Thymus (tissue), 11 donors: Measurements from ENCODE around the gene CACNA1F. TPM values are rescaled to one million over a fixed set of nuclear protein-coding genes. Genes with fewer than 3 reads are reported as not detected.

Experiments
- DNase-seq, 9 donors: peaks; one replicate each; pipeline ENCODE4 v3.0.0-alpha.2; 2013; ENCODE audit warnings: low spot score in 9 of 9, low read depth in 6 of 9, missing footprints in 1 of 9
- H3K27ac ChIP-seq, 2 donors: one replicate each; pipeline ENCODE4 v1.5.1; 2013; ENCODE audit warnings: control low read depth in 1 of 2, low read depth in 1 of 2, low read length in 1 of 2, mild to moderate bottlenecking in 1 of 2, moderate library complexity in 1 of 2
- H3K27me3 ChIP-seq, 2 donors: one replicate each; pipeline ENCODE4 v1.5.1; 2013; ENCODE audit warnings: low read length in 1 of 2; ENCODE audit not compliant: control insufficient read depth in 2 of 2, insufficient read depth in 1 of 2
- H3K36me3 ChIP-seq, 2 donors: one replicate each; pipeline ENCODE4 v1.5.1; 2013; ENCODE audit warnings: low read length in 1 of 2, mild to moderate bottlenecking in 1 of 2, moderate library complexity in 1 of 2; ENCODE audit not compliant: control insufficient read depth in 2 of 2, insufficient read depth in 2 of 2
- H3K4me1 ChIP-seq, 2 donors: one replicate each; pipeline ENCODE4 v1.5.1; 2013; ENCODE audit warnings: low read length in 2 of 2; ENCODE audit not compliant: control insufficient read depth in 2 of 2, insufficient read depth in 2 of 2
- H3K4me3 ChIP-seq, 2 donors: one replicate each; pipeline ENCODE4 v1.5.1; 2013; ENCODE audit warnings: low read length in 2 of 2, control low read depth in 1 of 2, mild to moderate bottlenecking in 1 of 2
- H3K9me3 ChIP-seq, 2 donors: one replicate each; pipeline ENCODE4 v1.5.1; 2013; ENCODE audit warnings: low read length in 1 of 2, mild to moderate bottlenecking in 1 of 2; ENCODE audit not compliant: control insufficient read depth in 2 of 2, insufficient read depth in 1 of 2
- WGBS: extraction: QIAGEN DNeasy Blood & Tissue Kit; methylation state at CpG from one replicate; pipeline ENCODE4 v1.1.7; 2013; 5-methylcytosine and 5-hydroxymethylcytosine counted together
- polyA plus RNA-seq: library from polyadenylated mRNA; stranded (reverse); fragments of 200-250 nt; gene quantifications from one replicate; pipeline ENCODE4 v1.2.3, GENCODE V29; 2013
- total RNA-seq: library from RNA; stranded (reverse); fragments of 120-200 nt; gene quantifications from one replicate; pipeline ENCODE4 v1.2.4, GENCODE V29; 2013
- donor health status: healthy.

Gene CACNA1F
- total and polyA plus RNA-seq, 2 donors: 0.61 to 1.8 TPM

DNA sequence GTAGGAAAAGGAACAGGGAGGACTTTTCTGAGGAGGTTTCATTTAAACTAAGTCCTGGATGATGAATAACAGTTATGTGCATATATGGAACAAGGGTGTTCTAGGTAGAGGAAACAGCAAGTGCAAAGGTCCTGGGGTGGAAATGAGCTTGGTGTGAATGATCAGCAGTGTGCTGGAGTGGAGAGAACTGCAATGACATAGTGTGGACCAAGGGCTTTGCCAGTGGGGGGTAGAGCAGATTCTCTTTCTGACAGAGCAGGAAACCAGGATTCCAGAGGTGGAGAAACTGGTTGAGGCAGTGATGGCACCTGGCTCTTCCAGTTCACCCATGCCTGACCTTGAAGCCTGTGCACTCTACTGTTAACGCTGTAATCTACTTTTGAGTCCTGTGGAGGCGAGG lies 38.2 kb upstream of the CACNA1F start:
- no peak overlapping the region for H3K27ac ChIP-seq
- H3K27me3 ChIP-seq: no peaks in the 10 kb centered on the region

DNA sequence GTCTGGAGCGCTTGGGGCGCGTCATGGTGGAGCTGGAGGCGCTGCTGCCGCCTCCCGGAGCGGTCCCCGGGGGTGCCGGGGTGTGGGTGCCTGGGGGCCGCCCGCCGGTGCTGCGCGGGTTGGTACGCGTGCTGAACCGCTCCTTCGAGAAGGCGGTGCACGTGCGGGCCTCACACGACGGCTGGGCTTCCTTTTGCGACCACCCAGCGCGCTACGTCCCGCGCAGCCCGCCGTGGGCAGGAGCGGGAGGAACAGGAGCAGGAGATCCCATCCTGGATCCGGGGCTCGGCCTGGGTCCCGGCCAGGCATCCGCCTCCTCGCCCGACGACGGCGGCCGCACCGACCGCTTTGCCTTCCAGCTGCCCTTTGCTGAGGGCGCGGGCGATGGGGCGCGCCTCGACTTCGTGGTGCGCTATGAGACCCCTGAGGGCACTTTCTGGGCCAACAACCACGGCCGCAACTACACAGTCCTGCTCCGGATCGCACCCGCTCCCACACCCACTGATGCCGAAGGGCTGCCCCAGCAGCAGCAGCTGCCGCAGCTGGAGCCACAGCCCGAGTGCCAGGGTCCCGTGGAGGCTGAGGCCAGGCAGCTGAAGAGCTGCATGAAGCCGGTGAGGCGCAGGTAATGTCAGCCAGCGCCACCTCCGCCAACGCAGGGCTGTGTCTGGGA lies 37.2 kb upstream of the CACNA1F start:
- no peak for DNase-seq
- Histone ChIP-seq H3K4me3 (peak overlapping the region; percentile 51 to 78), H3K9me3 (peaks cover 0 to 6% of the 10 kb centered on the region in 2 donors), H3K27me3 (no peaks in the 10 kb centered on the region), H3K4me1 (peaks cover 39 to 85% of the 10 kb centered on the region in 2 donors), H3K36me3 (peaks cover 0 to 5% of the 10 kb centered on the region in 2 donors), H3K27ac (peak overlapping the region; percentile 75 to 97)
- WGBS: 56% methylated on average over 66 of the region's 66 CpGs

More for the DNA sequence above, 38.2 kb upstream of the CACNA1F start:
- WGBS: 98% methylated on average over 2 of the region's 2 CpGs
- Histone ChIP-seq H3K4me1 (peaks cover 40 to 85% of the 10 kb centered on the region in 2 donors), H3K9me3 (peaks cover 0 to 6% of the 10 kb centered on the region in 2 donors), H3K4me3 (no peak overlapping the region), H3K36me3 (peaks cover 0 to 5% of the 10 kb centered on the region in 2 donors)
- DNase-seq: no peak

DNA sequence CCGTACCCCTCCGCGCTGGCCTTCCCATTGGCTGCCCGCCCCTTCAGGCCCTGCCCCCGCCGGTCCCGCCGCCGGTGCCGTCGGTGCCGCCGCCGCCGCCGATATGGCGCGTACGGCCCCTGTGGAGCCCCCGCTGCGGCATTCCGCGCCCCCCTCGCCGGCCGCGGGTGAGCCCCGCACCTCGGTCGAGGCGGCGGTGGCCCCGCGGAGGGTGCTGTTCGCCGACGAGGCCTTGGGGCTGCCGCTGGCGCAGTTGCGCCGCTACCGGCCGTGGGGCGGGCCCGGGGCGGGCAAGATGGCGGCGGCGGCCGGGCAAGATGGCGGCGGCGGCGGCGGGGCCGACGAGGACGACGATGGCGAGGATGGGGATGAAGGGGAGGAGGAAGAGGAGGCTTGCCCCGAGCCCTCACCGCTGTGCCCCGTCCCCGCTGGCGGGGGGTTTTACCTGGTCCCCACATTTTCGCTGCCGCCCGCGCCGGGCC lies 36.7 kb upstream of the CACNA1F start, which contains the start of gene PPP1R3F:
TSS of gene PPP1R3F (plus strand) at position 27 of the 482 bp plus-strand sequence. CDS start at position 104, 77 bp downstream.
- DNase-seq: no peak
- peaks cover 34 to 85% of the 10 kb centered on the region in 2 donors for H3K4me1 ChIP-seq
- peak within 1 kb of the TSS; percentile 63 to 78 for H3K4me3 ChIP-seq
- WGBS: under 1% methylated on average over 68 of the region's 70 CpGs
- peak within 1 kb of the TSS; percentile 96 to 97 for H3K27ac ChIP-seq
- peaks cover 0 to 5% of the 10 kb centered on the region in 2 donors for H3K36me3 ChIP-seq
- H3K27me3 ChIP-seq: no peaks in the 10 kb centered on the region
- H3K9me3 ChIP-seq: peaks cover 0 to 6% of the 10 kb centered on the region in 2 donors

DNA sequence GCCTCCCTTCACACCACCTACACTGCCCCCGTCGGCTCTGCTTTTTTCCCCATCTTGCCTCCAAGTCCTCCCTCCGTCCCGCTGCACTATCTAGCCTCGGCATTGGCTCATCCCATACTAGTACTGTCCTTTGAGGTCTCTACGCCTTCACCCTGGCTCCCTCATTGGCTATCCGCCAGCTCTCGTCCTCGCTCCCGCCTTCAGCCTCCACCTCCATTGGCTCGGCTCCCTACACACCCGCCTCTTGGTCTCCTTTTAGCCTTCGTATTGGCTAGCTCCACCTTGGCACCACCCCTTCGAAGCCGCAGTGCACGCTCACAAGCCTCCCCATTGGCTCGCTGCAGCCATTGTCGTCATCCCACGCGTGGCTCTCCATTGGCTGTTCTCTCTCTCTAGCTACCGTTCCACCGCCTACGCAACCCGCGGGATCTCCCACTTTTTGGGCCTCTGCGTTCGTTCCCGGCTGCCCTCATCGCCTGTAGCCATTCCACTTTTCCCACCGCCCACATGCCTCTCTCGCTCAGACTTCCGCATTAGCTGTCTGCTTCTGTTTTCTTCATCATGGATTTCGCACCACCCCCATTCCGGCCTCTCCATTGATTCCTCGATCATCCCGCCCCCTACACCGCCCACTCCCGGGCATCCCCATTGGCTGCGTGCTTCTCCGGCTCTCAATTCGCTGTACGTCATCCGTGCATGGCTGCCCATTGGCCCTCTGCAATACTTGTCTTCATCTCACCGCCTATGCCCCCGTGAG lies 36.0 kb upstream of the CACNA1F start:
- Histone ChIP-seq H3K4me3 (peak overlapping the region; percentile 63 to 78), H3K27ac (peak overlapping the region; percentile 96 to 97), H3K27me3 (no peaks in the 10 kb centered on the region), H3K9me3 (peaks cover 0 to 6% of the 10 kb centered on the region in 2 donors), H3K4me1 (peaks cover 34 to 85% of the 10 kb centered on the region in 2 donors), H3K36me3 (peaks cover 0 to 5% of the 10 kb centered on the region in 2 donors)
- WGBS: under 1% methylated on average over 45 of the region's 45 CpGs
- DNase-seq: peak; percentile 76 to 96 (median 91)

DNA sequence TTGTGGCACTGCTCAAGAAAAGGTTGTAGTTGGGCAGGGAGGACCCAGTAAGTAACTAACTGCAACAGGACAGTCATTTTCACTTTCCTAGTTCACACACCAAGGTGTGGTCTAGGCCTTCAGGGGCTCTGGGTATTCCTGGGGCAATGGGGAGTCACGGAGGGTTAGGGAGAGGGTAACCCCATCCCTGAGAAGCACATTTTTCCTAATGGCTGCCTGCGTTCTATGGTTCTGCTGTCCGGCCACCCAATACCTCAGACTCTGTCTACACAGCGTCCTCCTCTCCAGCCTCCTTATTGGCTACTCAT lies 35.5 kb upstream of the CACNA1F start:
- no peaks in the 10 kb centered on the region for H3K27me3 ChIP-seq
- H3K9me3 ChIP-seq: peaks cover 0 to 6% of the 10 kb centered on the region in 2 donors
- peaks cover 31 to 85% of the 10 kb centered on the region in 2 donors for H3K4me1 ChIP-seq
- DNase-seq: no peak
- WGBS: 1% methylated on average over 4 of the region's 4 CpGs
- H3K27ac ChIP-seq: peak overlapping the region; percentile 83 to 94
- peak overlapping the region; percentile 47 to 78 for H3K4me3 ChIP-seq
- H3K36me3 ChIP-seq: peaks cover 0 to 5% of the 10 kb centered on the region in 2 donors

DNA sequence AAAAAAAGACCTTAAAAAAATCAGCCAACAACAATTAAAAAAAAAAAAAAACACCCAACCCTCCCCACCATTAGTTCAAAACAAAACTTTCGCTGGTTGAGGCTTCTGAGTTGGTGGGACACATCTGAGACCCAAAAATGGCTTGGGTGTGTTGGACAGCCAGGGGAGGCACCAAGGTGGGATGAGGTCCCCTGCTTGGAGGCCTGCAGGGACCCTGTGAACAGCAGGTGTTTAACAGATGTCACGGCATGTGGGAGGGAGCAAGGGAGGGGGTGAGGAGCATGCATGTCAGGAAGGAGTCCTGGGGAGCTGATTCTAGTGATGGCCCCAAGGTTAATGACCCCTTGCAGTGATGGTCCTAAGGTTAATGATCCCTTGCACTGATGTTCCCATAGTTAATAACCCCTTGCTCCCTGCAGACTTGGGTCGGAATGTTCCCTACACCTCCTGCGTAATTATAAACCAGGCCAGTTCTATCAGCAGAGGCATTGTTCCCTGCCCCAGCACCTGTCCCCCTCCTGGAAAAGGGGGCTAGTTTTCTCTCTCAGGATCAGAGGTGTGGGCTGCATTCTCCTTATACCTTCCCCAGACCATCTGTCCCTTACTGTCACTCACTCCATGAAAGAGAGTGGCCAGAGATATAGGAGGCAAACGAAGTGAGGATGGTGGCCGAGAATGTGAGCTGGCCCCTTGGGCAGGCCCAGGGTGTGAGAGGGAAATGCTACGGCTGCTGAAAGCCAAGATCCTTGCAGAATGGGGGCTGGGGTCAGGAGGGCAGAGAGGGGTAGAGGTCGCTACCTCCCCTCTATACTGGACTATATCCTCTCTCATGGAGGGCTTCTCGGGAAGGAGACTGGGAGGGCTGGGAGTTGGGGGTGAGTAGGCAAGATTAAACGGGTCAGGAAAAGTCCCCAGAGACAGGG lies 33.6 kb upstream of the CACNA1F start:
- Histone ChIP-seq H3K27me3 (no peaks in the 10 kb centered on the region), H3K27ac (peak overlapping the region in 1 of 2 donors; percentile 61), H3K4me1 (peaks cover 20 to 76% of the 10 kb centered on the region in 2 donors), H3K36me3 (no peaks in the 10 kb centered on the region), H3K9me3 (peaks cover 0 to 6% of the 10 kb centered on the region in 2 donors), H3K4me3 (no peak overlapping the region)
- DNase-seq: peak in 1 of 9 donors; percentile 63
- 89% methylated on average over 10 of the region's 10 CpGs for WGBS

GRCh38 chrX:49264460-49264859 lies 31.3 kb upstream of the CACNA1F start, which contains the start of gene FOXP3:
TSS of gene FOXP3 (minus strand) at chrX:49264710. CDS start at chrX:49258505, 6,205 bp downstream.
- H3K27me3 ChIP-seq: no peaks in the 10 kb centered on the region
- 85% methylated on average over 11 of the region's 11 CpGs for WGBS
- no peaks in the 10 kb centered on the region for H3K36me3 ChIP-seq
- peak within 1 kb of the TSS in 1 of 2 donors; percentile 23 for H3K4me3 ChIP-seq
- peak within 1 kb of the TSS in 1 of 2 donors; percentile 76 for H3K27ac ChIP-seq
- no peak for DNase-seq
- H3K4me1 ChIP-seq: peaks cover 12 to 76% of the 10 kb centered on the region in 2 donors
- no peaks in the 10 kb centered on the region for H3K9me3 ChIP-seq

- Histone ChIP-seq H3K27me3 (no peaks in the 10 kb centered on the region), H3K9me3 (no peaks in the 10 kb centered on the region), H3K4me3 (peak overlapping the region in 1 of 2 donors; percentile 23), H3K4me1 (peaks cover 13 to 82% of the 10 kb centered on the region in 2 donors), H3K27ac (peak overlapping the region in 1 of 2 donors; percentile 76), H3K36me3 (no peaks in the 10 kb centered on the region)
- 95% methylated on average over 10 of the region's 10 CpGs for WGBS
- no peak for DNase-seq
Observed at GRCh38 chrX:49263631-49264030, 30.5 kb upstream of the CACNA1F start.
